Kasumi-1 (cell line): ENCODE measurements around the gene OSBPL2.

Experiments
- DNase-seq, 2 experiments: peaks; one replicate each; lab custom pipeline; 2025; lab: John Stamatoyannopoulos, UW

Gene OSBPL2

GRCh38 chr20:62206388-62206775, 31.9 kb upstream of the OSBPL2 start:
- DNase-seq: no peak

DNA sequence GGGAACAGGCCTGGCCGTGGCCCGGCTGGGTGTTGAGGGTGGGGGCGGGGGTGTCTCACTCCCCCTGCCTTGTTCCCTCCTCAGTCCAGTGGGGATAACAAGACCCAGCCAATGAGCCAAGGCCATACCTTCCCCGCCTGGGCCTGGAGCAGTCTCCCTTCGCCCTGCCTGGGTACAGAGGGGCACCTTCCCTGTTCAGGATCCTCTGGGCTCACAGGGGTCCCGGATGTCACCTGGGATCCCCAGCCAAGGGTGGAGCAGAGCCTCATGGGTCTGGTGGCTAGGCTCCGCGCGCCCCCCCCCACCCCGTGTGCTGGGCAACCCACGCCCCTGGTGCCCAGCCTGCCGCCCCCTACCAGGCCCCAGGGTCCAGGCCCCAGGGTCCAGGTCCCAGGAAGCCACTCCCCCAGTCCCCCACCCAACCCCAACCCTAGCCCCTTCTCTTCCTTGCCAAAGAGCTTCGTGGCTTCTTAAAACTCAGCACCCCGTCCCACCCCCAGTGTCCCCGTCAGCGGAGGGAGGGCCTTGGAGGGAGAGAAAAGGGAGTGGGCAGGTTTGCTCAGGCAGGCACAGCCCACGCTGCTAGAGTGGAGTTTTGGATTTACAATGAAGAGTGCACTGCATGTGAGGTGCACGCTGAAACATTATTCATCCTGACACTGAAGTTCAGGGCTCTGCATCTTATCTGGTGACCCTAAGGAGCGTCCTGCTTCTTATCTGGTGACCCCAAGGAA, 30.1 kb upstream of the OSBPL2 start:
- no peak for DNase-seq

GRCh38 chr20:62208795-62209755, 29.2 kb upstream of the OSBPL2 start:
- no peak for DNase-seq

DNA sequence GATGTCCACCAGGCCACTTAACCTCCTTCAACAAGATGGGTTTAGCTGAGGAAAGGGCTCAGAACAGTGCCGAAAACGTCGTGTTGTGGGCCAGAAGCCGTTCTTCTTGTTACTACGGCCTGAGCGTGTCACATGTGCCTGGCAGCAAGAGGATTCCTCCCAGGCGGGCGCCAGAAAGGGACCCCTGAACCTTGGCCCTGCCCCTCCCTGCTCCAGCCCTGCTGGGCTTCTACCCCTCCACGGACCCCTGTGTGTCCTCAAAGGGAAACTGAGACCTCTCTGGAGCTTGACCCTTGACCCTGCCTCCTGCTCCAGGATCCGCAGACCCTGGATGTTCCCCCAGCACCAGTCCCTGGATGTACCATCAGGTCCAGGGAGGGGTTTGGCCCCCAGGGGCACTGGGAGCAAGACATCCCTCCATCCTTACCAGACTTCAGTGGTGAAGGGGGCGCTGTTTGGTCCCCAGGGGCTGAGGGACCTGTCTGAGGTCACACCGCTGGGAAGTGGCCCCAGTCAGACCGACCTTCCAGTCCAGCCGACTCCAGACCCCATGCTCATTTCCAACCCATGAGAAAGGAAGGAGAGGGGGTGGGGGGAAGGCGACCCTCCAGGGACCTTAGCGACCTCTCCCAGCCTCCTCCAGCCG, 28.3 kb upstream of the OSBPL2 start:
- no peak for DNase-seq

GRCh38 chr20:62210496-62210855, 27.8 kb upstream of the OSBPL2 start:
- DNase-seq: no peak

DNA sequence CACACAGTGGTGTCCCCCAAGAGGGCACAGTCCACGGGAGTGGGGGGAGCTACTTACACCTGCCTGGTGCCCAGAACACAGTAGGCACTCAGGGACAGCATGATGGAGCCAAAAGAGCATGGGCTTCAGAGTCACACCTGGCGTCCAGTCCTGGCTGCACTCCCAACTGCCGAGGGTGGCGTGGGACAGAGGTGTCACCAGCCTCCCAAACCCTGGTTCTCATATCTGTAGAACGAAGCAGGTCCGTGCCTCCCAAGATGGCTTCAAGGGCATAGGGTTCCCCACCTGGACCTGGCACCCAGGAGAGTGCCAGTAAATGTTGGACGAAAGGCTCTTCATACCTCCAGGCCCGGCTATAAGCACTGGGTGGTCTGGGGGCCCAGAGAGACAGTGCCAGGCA, 27.1 kb upstream of the OSBPL2 start:
- no peak for DNase-seq

DNA sequence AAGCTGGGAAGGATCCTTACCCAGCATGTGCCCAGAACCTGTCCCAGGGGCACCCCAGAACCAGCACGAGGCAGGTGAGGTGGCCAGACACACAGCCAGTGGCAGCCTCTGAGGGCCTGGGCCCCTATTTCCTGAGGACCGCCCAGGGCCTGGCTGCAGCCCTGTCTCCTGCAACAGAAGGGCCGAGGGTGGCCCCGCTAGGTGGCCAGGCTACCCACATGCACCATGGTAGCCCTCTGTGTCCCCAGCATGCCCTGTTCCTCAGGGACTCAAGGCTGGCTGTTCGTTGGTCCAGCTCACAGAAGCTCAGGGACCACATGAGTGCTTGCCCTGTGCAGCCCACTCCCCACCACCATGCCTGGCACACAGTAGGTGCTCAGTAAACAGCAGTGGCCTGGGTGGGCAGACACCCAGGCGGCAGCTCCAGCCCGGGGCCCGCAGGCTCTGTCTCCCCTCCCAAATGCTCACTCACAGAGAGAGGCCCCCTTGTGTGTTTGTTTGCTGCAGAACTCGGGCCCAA, 26.5 kb upstream of the OSBPL2 start:
- no peak for DNase-seq

DNA sequence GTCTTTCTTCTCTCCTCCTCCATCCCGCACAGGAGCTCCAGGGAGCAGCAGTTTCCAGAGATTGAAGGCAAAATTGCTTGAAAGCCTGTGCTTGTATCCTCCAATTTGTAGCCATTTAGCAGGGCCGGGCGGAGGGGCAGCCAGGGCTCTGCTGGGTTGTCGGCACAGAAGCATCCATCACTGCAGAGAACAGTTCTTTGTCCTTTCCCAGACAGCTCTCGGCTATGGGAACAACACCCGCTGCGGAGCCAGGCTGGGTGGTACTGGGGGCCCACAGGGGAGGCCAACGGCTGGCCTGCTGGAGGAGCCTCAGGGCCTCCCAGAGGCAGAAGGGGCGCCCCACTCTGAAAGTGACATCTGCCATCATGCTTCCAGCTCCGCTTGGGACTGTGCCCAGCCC, 26.0 kb upstream of the OSBPL2 start:
- no peak for DNase-seq

DNA sequence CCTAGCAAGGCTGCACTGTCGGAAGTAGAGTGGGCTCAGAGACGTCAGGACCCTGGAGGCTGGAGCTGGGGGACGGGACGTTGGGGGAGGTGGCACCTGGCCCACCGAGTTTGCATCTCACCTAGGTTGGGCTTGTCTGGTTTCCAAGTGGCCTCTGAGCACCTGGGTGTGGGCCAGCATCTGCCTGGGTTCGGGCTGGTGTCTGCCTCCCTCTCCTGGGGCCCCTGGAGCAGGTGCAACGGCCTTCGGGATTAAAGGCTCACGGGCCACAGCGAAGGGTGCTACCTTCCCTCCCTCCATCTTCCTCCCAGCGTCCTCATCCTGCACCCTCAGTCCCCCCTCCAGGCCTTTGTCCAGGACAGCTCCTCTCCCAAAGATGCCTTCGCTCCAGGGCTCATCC, 24.3 kb upstream of the OSBPL2 start:
- DNase-seq: no peak

DNA sequence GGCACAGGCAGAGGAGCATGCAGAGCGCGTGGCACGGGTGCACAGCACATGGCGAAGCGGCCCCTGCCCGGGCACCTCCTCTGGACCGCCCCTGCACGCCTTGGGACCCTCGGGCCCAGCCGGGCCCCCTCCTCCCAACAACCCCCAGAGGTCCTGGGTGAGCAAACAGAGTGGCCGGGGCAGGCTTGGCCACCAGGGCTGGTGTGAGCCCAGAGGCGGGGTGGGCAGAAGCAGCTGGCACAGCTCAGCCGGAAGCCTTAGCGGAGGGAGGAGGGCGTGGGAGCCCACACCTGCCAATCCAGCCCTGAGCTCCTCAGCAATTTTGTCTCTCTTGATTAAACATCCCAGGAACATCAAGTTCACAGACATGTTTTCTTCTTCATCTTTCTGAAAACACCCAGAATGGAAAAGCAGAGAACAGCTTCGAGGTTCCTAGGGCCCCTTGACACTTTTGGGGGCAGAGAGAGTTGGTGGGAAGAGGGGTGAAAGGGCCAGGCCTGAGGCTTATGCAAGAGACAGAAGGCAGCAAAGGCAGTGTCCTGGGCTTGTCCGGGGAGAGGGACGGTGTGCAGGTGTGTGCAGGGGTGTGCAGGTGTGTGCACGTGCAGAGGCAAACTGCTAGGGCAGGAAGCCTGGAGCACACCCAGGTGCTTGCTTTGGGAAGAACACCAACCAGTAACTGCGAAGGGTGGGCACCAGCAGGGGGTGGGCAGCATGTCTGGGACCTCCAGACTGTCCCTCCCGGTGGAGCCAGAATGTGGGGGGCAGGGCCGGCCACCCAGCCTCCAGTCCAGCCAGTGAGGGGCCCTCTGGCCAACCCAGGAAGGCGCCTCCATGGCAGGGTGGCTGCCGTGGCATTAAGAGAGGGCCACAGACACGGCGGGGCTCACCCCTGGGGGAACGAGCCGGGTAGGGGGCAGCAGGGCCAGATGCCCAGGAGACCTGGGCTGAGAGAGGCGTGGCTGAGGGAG, 23.0 kb upstream of the OSBPL2 start:
- no peak for DNase-seq

- DNase-seq: no peak
These were observed 22.2 kb upstream of the OSBPL2 start for GRCh38 chr20:62215991-62216635.

DNA sequence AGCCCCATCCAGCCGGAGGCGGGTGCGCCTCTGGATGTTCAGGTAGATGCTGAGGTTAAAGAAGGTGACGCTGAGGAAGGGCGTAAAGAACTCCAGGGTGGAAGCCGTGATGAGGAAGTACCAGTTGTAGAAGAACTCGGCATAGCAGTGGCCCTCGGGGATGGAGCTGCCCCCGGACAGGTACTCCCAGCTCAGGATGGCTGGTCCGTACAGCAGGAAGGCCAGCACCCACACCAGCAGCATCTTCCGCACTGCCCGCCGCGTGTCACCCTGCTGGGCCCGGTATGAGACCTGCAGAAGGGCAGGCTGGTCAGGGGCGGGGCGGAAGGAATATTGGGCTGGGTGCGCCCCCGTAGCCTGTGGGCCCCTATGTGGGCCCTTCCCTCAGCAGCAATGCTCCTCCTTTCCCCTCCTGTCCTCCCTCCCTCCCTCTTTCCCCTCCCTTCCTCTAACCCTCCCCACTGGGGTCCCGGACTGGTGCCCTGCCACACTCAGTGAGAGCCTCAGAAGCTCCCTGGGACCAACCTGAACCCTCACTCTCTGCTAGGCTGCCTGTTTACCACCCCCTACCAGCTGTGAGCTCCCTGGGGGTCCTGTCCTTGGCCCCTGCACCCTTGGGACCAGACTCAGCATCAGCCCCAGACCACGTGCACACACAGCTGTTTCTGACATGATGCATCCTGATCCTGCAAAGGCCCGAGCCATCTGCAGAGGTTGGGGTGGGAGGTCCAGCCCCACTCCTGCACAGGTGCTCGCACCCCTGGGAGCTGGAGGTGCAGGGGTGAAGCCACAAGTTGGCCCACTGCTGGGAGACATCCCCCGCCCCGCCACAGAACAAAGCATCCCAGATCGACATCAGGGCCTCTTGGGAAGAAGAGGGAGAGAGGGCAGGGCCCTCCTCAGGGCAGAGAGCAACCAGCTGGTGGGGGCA, 21.4 kb upstream of the OSBPL2 start:
- no peak for DNase-seq

GRCh38 chr20:62217913-62218773, 20.2 kb upstream of the OSBPL2 start:
- DNase-seq: no peak

GRCh38 chr20:62219101-62219991, 19.0 kb upstream of the OSBPL2 start:
- DNase-seq: no peak

- DNase-seq: peak; percentile 6 to 24
These were observed 18.2 kb upstream of the OSBPL2 start, which contains the start of gene HRH3 for GRCh38 chr20:62219992-62220665. Gene HRH3 (minus strand): TSS chr20:62220278. CDS start chr20:62219970, 308 bp downstream.

GRCh38 chr20:62220666-62221568, 17.4 kb upstream of the OSBPL2 start:
- DNase-seq: peak; percentile 39 to 42
